ENCODE data around the gene DDX49. TPM values are rescaled to one million over a fixed set of nuclear protein-coding genes. Genes with fewer than 3 reads are reported as not detected.

The DDX49 gene
- total and polyA plus RNA-seq, 2 donors (not counting 1 experiment from before 2014, with no cell fraction given), result 38.9 to 47.5 TPM

GRCh38 chr19:18869781-18870530 is 49.6 kb upstream of the DDX49 start:
- peak overlapping the region; percentile 51 for H3K4me2 ChIP-seq (replicated peaks; ENCODE audit: low read depth, low read length, poor library complexity, severe bottlenecking)
- intact Hi-C loops (cut with micrococcal nuclease), result no loop called here

More at GRCh38 chr19:18869781-18870530, 49.6 kb upstream of the DDX49 start:
- Mint-ChIP-seq H3K4me1 (peaks cover 14% of the 10 kb centered on the region), H3K4me3 (no peak overlapping the region), H3K9me3 (ENCODE audit: insufficient read depth) (no peaks in the 10 kb centered on the region), H3K27me3 (peaks cover 19% of the 10 kb centered on the region), H3K27ac (no peak overlapping the region)
- H3K4me3 ChIP-seq (ENCODE audit: control extremely low read depth in 1 of 5, extremely low read depth in 1 of 5, insufficient read depth in 1 of 5, low read depth in 2 of 5, low read length in 4 of 5), result no peak overlapping the region
- POLR2A ChIA-PET, result no interaction called here
- H3K79me2 ChIP-seq (ENCODE audit: control insufficient read depth, insufficient read depth, low read length), result peaks cover 3% of the 10 kb centered on the region
- 15% methylated on average over 57 of the region's 62 CpGs for WGBS (ENCODE audit: insufficient coverage)
- H3K4me1 ChIP-seq (ENCODE audit: control insufficient read depth in 2 of 2, insufficient read depth in 2 of 2, low read length in 2 of 2), result peaks cover 11 to 12% of the 10 kb centered on the region in 2 donors
- H3K9ac ChIP-seq (ENCODE audit: low read length), result no peak overlapping the region
- H3K27ac ChIP-seq (ENCODE audit: low read length in 2 of 2), result no peak overlapping the region
- ATAC-seq (ENCODE audit: low read depth) (no peak), DNase-seq (no peak)
- H3K9me3 ChIP-seq (ENCODE audit: control extremely low read depth in 1 of 3, control insufficient read depth in 2 of 3, insufficient read depth in 1 of 3, low read length in 2 of 3), result peaks cover 0 to 3% (median 0%) of the 10 kb centered on the region in 3 donors
- H2AFZ ChIP-seq (ENCODE audit: insufficient read depth, low read depth, low read length, poor library complexity, severe bottlenecking), result no peak overlapping the region
- TF ChIP-seq CTCF (IDR thresholded peaks at IDR 0.05) (no peak), EZH2 (IDR thresholded peaks at IDR 0.05; ENCODE audit: borderline replicate concordance, insufficient read depth, low read depth, low read length, poor library complexity, severe bottlenecking) (no peak)
- peaks cover 0 to 28% (median 6%) of the 10 kb centered on the region in 4 experiments for H3K27me3 ChIP-seq (replicated peaks in 1 of 4; ENCODE audit: control extremely low read depth in 1 of 4, control insufficient read depth in 3 of 4, insufficient read depth in 4 of 4, low read length in 3 of 4)
- H4K20me1 ChIP-seq (ENCODE audit: control insufficient read depth, insufficient read depth, low read length, poor library complexity, severe bottlenecking), result peaks cover 40% of the 10 kb centered on the region
- CTCF ChIA-PET, result no interaction called here
- peaks cover 0 to 29% of the 10 kb centered on the region in 2 experiments for H3K36me3 ChIP-seq (replicated peaks in 1 of 2; ENCODE audit: control extremely low read depth in 1 of 2, control insufficient read depth in 1 of 2, extremely low read depth in 1 of 2, insufficient read depth in 2 of 2, low read length in 1 of 2)
